Karpas-422 (cell line): ENCODE results near the gene MSX1. TPM values are rescaled to one million over a fixed set of nuclear protein-coding genes. Genes with fewer than 3 reads are reported as not detected.

Source experiments
- DNase-seq: peaks from one replicate; pipeline ENCODE4 v3.0.0-alpha.2; 2015
- H2AFZ ChIP-seq: fragments of 200-600 bp; sonication (generic); 2 replicates; pipeline ENCODE4 v1.6.1; 2014; ENCODE audit warnings: antibody characterized with exemption, low read length, mixed read lengths
- H3K27ac ChIP-seq: fragments of 200-600 bp; sonication (generic); 2 replicates; pipeline ENCODE4 v1.5.1; 2014; ENCODE audit warnings: mild to moderate bottlenecking, low read length, moderate library complexity
- H3K27me3 ChIP-seq: fragments of 200-600 bp; sonication (generic); 2 replicates; pipeline ENCODE4 v1.6.1; 2014; ENCODE audit warnings: low read length, mixed read lengths
- H3K36me3 ChIP-seq: fragments of 200-600 bp; sonication (generic); 2 replicates; pipeline ENCODE4 v1.6.1; 2014; ENCODE audit warnings: low read length, mixed read lengths; ENCODE audit not compliant: insufficient read depth
- H3K4me1 ChIP-seq: fragments of 200-600 bp; sonication (generic); 2 replicates; pipeline ENCODE4 v1.6.1; 2014; ENCODE audit warnings: mild to moderate bottlenecking, low read length, mixed read lengths
- H3K4me2 ChIP-seq: fragments of 200-600 bp; sonication (generic); 2 replicates; pipeline ENCODE4 v1.6.1; 2014; ENCODE audit warnings: low read length, low read depth, mild to moderate bottlenecking; ENCODE audit not compliant: poor library complexity, severe bottlenecking
- H3K4me3 ChIP-seq: fragments of 200-600 bp; sonication (generic); 2 replicates; pipeline ENCODE4 v1.5.1; 2014; ENCODE audit warnings: mild to moderate bottlenecking, antibody characterized with exemption, low read length, mixed read lengths
- H3K79me2 ChIP-seq: fragments of 200-600 bp; sonication (generic); 2 replicates; pipeline ENCODE4 v1.6.1; 2014; ENCODE audit warnings: mild to moderate bottlenecking, low read length, mixed read lengths
- H3K9ac ChIP-seq: fragments of 200-600 bp; sonication (generic); 2 replicates; pipeline ENCODE4 v1.6.0; 2014; ENCODE audit warnings: low read length
- H3K9me2 ChIP-seq: fragments of 200-600 bp; sonication (generic), shearing (Covaris generic); replicated peaks from 2 replicates; pipeline ENCODE4 v1.6.0; 2014; ENCODE audit warnings: mild to moderate bottlenecking, low read length, moderate library complexity; ENCODE audit not compliant: insufficient read depth
- H3K9me3 ChIP-seq: fragments of 300-700, 200-600 bp; sonication (generic); 2 replicates; pipeline ENCODE4 v1.6.1; 2014; ENCODE audit warnings: low read length, mixed read lengths
- H4K20me1 ChIP-seq: fragments of 200-600 bp; sonication (generic); 2 replicates; pipeline ENCODE4 v1.6.1; 2014; ENCODE audit warnings: mild to moderate bottlenecking, antibody characterized with exemption, low read length, low read depth; ENCODE audit not compliant: insufficient read depth
- total RNA-seq: library from RNA; depleted of rRNA; stranded (reverse); fragments of >200 nt; shearing (Covaris generic); gene quantifications from 2 replicates; pipeline ENCODE4 v1.2.3, GENCODE V29; 2014; ENCODE audit warnings: low replicate concordance; rRNA removed

The MSX1 gene
- 4.5 and 10.2 TPM in 2 replicates for total RNA-seq

GRCh38 chr4:4859325-4859798, at the start of gene MSX1:
MSX1 (plus strand) TSS chr4:4859665; CDS start chr4:4859900, 235 bp downstream.
- no peaks in the 10 kb centered on the region for H4K20me1 ChIP-seq
- H3K27ac ChIP-seq = no peak within 1 kb of the TSS
- no peaks in the 10 kb centered on the region for H3K9me3 ChIP-seq
- 0 out of 2 replicates have a peak within 1 kb of the TSS, but pooled peaks have one; percentile 12 for H2AFZ ChIP-seq
- peak; percentile 90 for DNase-seq
- H3K4me3 ChIP-seq = peak within 1 kb of the TSS; percentile 74
- no peaks in the 10 kb centered on the region for H3K36me3 ChIP-seq
- peak within 1 kb of the TSS; percentile 72 for H3K9ac ChIP-seq
- peaks cover 5% of the 10 kb centered on the region; the same call in 1 of the 2 replicates for H3K4me1 ChIP-seq
- no peaks in the 10 kb centered on the region for H3K9me2 ChIP-seq
- no peaks in the 10 kb centered on the region for H3K27me3 ChIP-seq
- peak within 1 kb of the TSS; percentile 82 for H3K4me2 ChIP-seq
- H3K79me2 ChIP-seq = no peaks in the 10 kb centered on the region; the same call in 1 of the 2 replicates

GRCh38 chr4:4810092-4810774, 49.2 kb upstream of the MSX1 start:
- Histone ChIP-seq H3K9me3 (no peaks in the 10 kb centered on the region), H3K9me2 (no peaks in the 10 kb centered on the region), H3K4me2 (no peak overlapping the region), H2AFZ (no peak overlapping the region), H3K27me3 (no peaks in the 10 kb centered on the region; the same call in 1 of the 2 replicates), H3K27ac (no peak overlapping the region), H3K36me3 (no peaks in the 10 kb centered on the region), H3K4me3 (no peak overlapping the region), H3K4me1 (no peaks in the 10 kb centered on the region), H3K79me2 (no peaks in the 10 kb centered on the region), H3K9ac (no peak overlapping the region), H4K20me1 (no peaks in the 10 kb centered on the region)
- DNase-seq = no peak

DNA sequence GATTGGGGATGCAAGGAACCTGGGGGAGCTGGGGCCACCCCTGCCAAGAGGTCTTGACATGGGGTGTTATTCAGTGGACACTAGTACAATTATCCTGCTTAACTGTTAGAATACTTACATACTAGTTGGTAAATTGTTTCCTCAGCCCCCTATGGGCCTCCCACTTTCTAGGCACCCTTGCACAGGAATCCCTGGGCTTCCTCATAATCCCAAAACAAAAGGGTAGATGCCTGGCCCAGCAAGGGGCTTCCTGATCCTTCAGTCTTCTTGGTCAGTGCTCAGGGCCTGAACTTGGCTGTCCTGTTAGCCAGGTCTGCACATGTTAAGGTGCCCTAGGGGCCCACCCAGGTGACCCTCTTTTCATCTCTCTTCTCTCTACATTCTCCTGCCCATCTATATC, 48.7 kb upstream of the MSX1 start:
- no peaks in the 10 kb centered on the region for H3K9me2 ChIP-seq
- H4K20me1 ChIP-seq = no peaks in the 10 kb centered on the region
- H3K4me1 ChIP-seq = no peaks in the 10 kb centered on the region
- H3K9me3 ChIP-seq = no peaks in the 10 kb centered on the region
- no peak for DNase-seq
- H3K4me3 ChIP-seq = no peak overlapping the region
- no peaks in the 10 kb centered on the region; the same call in 1 of the 2 replicates for H3K27me3 ChIP-seq
- H3K9ac ChIP-seq = no peak overlapping the region
- no peak overlapping the region for H2AFZ ChIP-seq
- no peaks in the 10 kb centered on the region for H3K79me2 ChIP-seq
- no peak overlapping the region for H3K4me2 ChIP-seq
- H3K27ac ChIP-seq = no peak overlapping the region
- no peaks in the 10 kb centered on the region for H3K36me3 ChIP-seq

GRCh38 chr4:4812145-4812794, 47.2 kb upstream of the MSX1 start:
- H3K9me2 ChIP-seq = no peaks in the 10 kb centered on the region
- no peak for DNase-seq
- no peak overlapping the region for H3K9ac ChIP-seq
- no peaks in the 10 kb centered on the region for H3K4me1 ChIP-seq
- no peaks in the 10 kb centered on the region for H4K20me1 ChIP-seq
- no peaks in the 10 kb centered on the region for H3K9me3 ChIP-seq
- H2AFZ ChIP-seq = no peak overlapping the region
- no peaks in the 10 kb centered on the region for H3K36me3 ChIP-seq
- H3K4me3 ChIP-seq = no peak overlapping the region
- H3K27ac ChIP-seq = no peak overlapping the region
- no peak overlapping the region for H3K4me2 ChIP-seq
- no peaks in the 10 kb centered on the region; the same call in 1 of the 2 replicates for H3K27me3 ChIP-seq
- no peaks in the 10 kb centered on the region for H3K79me2 ChIP-seq

GRCh38 chr4:4818415-4819212, 40.9 kb upstream of the MSX1 start:
- Histone ChIP-seq H3K4me2 (no peak overlapping the region), H3K36me3 (no peaks in the 10 kb centered on the region), H3K79me2 (no peaks in the 10 kb centered on the region), H2AFZ (no peak overlapping the region), H3K4me1 (no peaks in the 10 kb centered on the region), H3K27ac (no peak overlapping the region), H4K20me1 (no peaks in the 10 kb centered on the region), H3K9ac (no peak overlapping the region), H3K27me3 (no peaks in the 10 kb centered on the region), H3K9me3 (no peaks in the 10 kb centered on the region), H3K9me2 (no peaks in the 10 kb centered on the region), H3K4me3 (no peak overlapping the region)
- no peak for DNase-seq

- H2AFZ ChIP-seq = no peak overlapping the region
- H3K27ac ChIP-seq = no peak overlapping the region
- H3K9me2 ChIP-seq = no peaks in the 10 kb centered on the region
- H3K9me3 ChIP-seq = no peaks in the 10 kb centered on the region
- H3K4me3 ChIP-seq = no peak overlapping the region
- H3K9ac ChIP-seq = no peak overlapping the region
- no peaks in the 10 kb centered on the region for H4K20me1 ChIP-seq
- DNase-seq = no peak
- H3K4me1 ChIP-seq = no peaks in the 10 kb centered on the region
- no peaks in the 10 kb centered on the region for H3K79me2 ChIP-seq
- H3K27me3 ChIP-seq = no peaks in the 10 kb centered on the region
- H3K36me3 ChIP-seq = no peaks in the 10 kb centered on the region
- H3K4me2 ChIP-seq = no peak overlapping the region
Measured at GRCh38 chr4:4819213-4819606, 40.3 kb upstream of the MSX1 start.

GRCh38 chr4:4820261-4820660, 39.2 kb upstream of the MSX1 start:
- H4K20me1 ChIP-seq = no peaks in the 10 kb centered on the region
- H3K9me2 ChIP-seq = no peaks in the 10 kb centered on the region
- no peak overlapping the region for H3K27ac ChIP-seq
- H3K36me3 ChIP-seq = no peaks in the 10 kb centered on the region
- H3K4me2 ChIP-seq = no peak overlapping the region
- H3K9ac ChIP-seq = no peak overlapping the region
- no peaks in the 10 kb centered on the region for H3K79me2 ChIP-seq
- no peaks in the 10 kb centered on the region for H3K4me1 ChIP-seq
- H3K4me3 ChIP-seq = no peak overlapping the region
- no peak for DNase-seq
- H3K27me3 ChIP-seq = no peaks in the 10 kb centered on the region
- H3K9me3 ChIP-seq = no peaks in the 10 kb centered on the region
- H2AFZ ChIP-seq = no peak overlapping the region

DNA sequence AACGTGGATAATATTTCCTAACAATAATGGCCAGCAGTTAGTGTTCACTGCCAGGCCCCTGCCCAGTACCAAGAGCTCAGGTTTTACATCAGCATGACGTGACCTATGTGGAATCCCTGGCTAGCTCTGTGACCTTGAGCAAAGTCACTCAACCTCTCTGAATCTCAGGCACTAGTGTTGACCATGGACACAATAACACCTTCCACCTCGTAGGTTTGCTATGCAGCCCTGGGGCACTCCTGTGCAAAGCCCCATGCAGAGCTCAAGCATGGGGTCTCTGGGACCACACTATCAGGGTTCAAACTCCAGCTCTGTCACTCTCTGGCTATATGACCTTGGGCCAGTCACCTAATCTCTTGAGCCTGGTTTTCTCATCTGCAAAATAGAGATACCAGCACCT, 38.7 kb upstream of the MSX1 start:
- Histone ChIP-seq H2AFZ (no peak overlapping the region), H3K27ac (no peak overlapping the region), H4K20me1 (no peaks in the 10 kb centered on the region), H3K4me2 (no peak overlapping the region), H3K9ac (no peak overlapping the region), H3K79me2 (no peaks in the 10 kb centered on the region), H3K36me3 (no peaks in the 10 kb centered on the region), H3K4me1 (no peaks in the 10 kb centered on the region), H3K4me3 (no peak overlapping the region), H3K9me2 (no peaks in the 10 kb centered on the region), H3K27me3 (no peaks in the 10 kb centered on the region), H3K9me3 (no peaks in the 10 kb centered on the region)
- DNase-seq = no peak
